Measurements from ENCODE around the gene DDX51. TPM values are rescaled to one million over a fixed set of nuclear protein-coding genes. Genes with fewer than 3 reads are reported as not detected.

The DDX51 gene
- polyA plus RNA-seq, 2 of the 4 experiments (the other 2 are of a cell fraction): 10.2 to 22.6 TPM

GRCh38 chr12:132185705-132186104, 41.6 kb upstream of the DDX51 start:
- ChIA-PET POLR2A (no interaction called here), CTCF (interaction anchor here (1.3 to 2.3 kb wide), 3 partner anchors 9 to 229 kb away, joined by 3 to 12 read pairs (median 4); no protein-coding TSS in a partner anchor)
- Histone ChIP-seq H3K9me3 (no peaks in the 10 kb centered on the region), H3K4me1 (peaks cover 12% of the 10 kb centered on the region; the same call in 2 of the 3 replicates), H3K27ac (no peak overlapping the region), H3K4me2 (no peak overlapping the region), H3K4me3 (no peak overlapping the region)
- DNase-seq (ENCODE audit: low read depth in 1 of 2, low spot score in 1 of 2): no peak
- 54% methylated on average over 16 of the region's 16 CpGs for WGBS (ENCODE audit: missing lambda C conversion rate)
- ATAC-seq: no peak
- TF ChIP-seq EHMT2 (IDR thresholded peaks at IDR 0.05; ENCODE audit: low read depth) (no peak), KDM1A (IDR thresholded peaks at IDR 0.05; ENCODE audit: low read depth) (no peak), ESRRA (IDR thresholded peaks at IDR 0.05; ENCODE audit: borderline replicate concordance, low read length) (no peak)
- FAIRE-seq: no peak

GRCh38 chr12:132182711-132183365, 38.7 kb upstream of the DDX51 start:
- CTCF ChIA-PET: interaction anchor here (0.7 to 2.7 kb wide), 5 partner anchors 11 to 231 kb away, joined by 3 to 7 read pairs (median 5); no protein-coding TSS in a partner anchor

GRCh38 chr12:132182206-132182710, 38.1 kb upstream of the DDX51 start:
- FAIRE-seq (no peak), ATAC-seq (no peak), DNase-seq (ENCODE audit: low read depth in 1 of 2, low spot score in 1 of 2) (no peak)
- Histone ChIP-seq H3K4me1 (peaks cover 9% of the 10 kb centered on the region; the same call in 2 of the 3 replicates), H3K4me3 (no peak overlapping the region), H3K9me3 (no peaks in the 10 kb centered on the region), H3K27ac (no peak overlapping the region), H3K4me2 (no peak overlapping the region)
- POLR2A ChIA-PET: no interaction called here
- TF ChIP-seq TP53 (CRISPR knock-in tag; IDR thresholded peaks at IDR 0.05): no peak
- TF ChIP-seq NR3C1 (IDR thresholded peaks at IDR 0.05): no peak
- no peak for TF ChIP-seq HOXB13 (CRISPR knock-in tag; IDR thresholded peaks at IDR 0.05; ENCODE audit: low read depth)
- no peak for TF ChIP-seq RFX5 (IDR thresholded peaks at IDR 0.05)
- no peak for TF ChIP-seq ELK1 (IDR thresholded peaks at IDR 0.05; ENCODE audit: low read depth, low read length)
- TF ChIP-seq HOXB5 (CRISPR knock-in tag; IDR thresholded peaks at IDR 0.05): no peak
- TF ChIP-seq MYC (IDR thresholded peaks at IDR 0.05; ENCODE audit: borderline replicate concordance, low read length): no peak
- TF ChIP-seq MAZ (IDR thresholded peaks at IDR 0.05; ENCODE audit: borderline replicate concordance, low read depth, low read length): no peak
- no peak for TF ChIP-seq PHF8 (IDR thresholded peaks at IDR 0.05; ENCODE audit: borderline replicate concordance, low read depth)
- no peak for TF ChIP-seq HDAC2 (IDR thresholded peaks at IDR 0.05)
- no peak for TF ChIP-seq RNF2 (IDR thresholded peaks at IDR 0.05; ENCODE audit: borderline replicate concordance, low read depth)
- no peak for TF ChIP-seq E2F6 (IDR thresholded peaks at IDR 0.05; ENCODE audit: borderline replicate concordance, low read depth)
- WGBS (ENCODE audit: missing lambda C conversion rate): 65% methylated on average over 21 of the region's 21 CpGs
- CTCF ChIA-PET: interaction anchor here (1.1 to 1.3 kb wide), 2 partner anchors 19 to 232 kb away, joined by 4 to 5 read pairs; no protein-coding TSS in a partner anchor

More at GRCh38 chr12:132182711-132183365, 38.7 kb upstream of the DDX51 start:
- Histone ChIP-seq H3K27ac (no peak overlapping the region), H3K4me1 (peaks cover 9% of the 10 kb centered on the region; the same call in 2 of the 3 replicates), H3K4me2 (no peak overlapping the region), H3K9me3 (no peaks in the 10 kb centered on the region), H3K4me3 (no peak overlapping the region)
- FAIRE-seq (no peak), ATAC-seq (no peak), DNase-seq (ENCODE audit: low read depth in 1 of 2, low spot score in 1 of 2) (no peak)
- WGBS (ENCODE audit: missing lambda C conversion rate): 20% methylated on average over 10 of the region's 10 CpGs
- TF ChIP-seq MYC (IDR thresholded peaks at IDR 0.05; ENCODE audit: borderline replicate concordance, low read length) (no peak), ZNF302 (CRISPR knock-in tag; IDR thresholded peaks at IDR 0.05) (no peak), FOSL2 (IDR thresholded peaks at IDR 0.05) (no peak), FOSL2 (CRISPR knock-in tag; IDR thresholded peaks at IDR 0.05) (no peak), TP53 (CRISPR knock-in tag; IDR thresholded peaks at IDR 0.05) (no peak), ZFP36 (IDR thresholded peaks at IDR 0.05; ENCODE audit: borderline replicate concordance, partially characterized antibody) (no peak), EHF (CRISPR knock-in tag; IDR thresholded peaks at IDR 0.05) (no peak)
- POLR2A ChIA-PET: no interaction called here

Measured in A549 (cell line).